NCI-H2171 (cell line): ENCODE measurements around the gene BTBD9.
A peak's percentile ranks its signal among the peaks of the same experiment; 100 is the strongest.

Source experiments
- DNase-seq: peaks from one replicate; lab custom pipeline; 2025; lab: John Stamatoyannopoulos, UW

BTBD9 gene

GRCh38 chr6:38554700-38555413 is 84.9 kb downstream of the BTBD9 start:
- no peak for DNase-seq

- DNase-seq, result no peak
Observed at GRCh38 chr6:38554014-38554413, 85.7 kb downstream of the BTBD9 start.

GRCh38 chr6:38552121-38552520 is 87.6 kb downstream of the BTBD9 start:
- no peak for DNase-seq

- DNase-seq, result no peak
Observed at GRCh38 chr6:38549795-38550194, 89.9 kb downstream of the BTBD9 start.

- no peak for DNase-seq
Observed at GRCh38 chr6:38549180-38549579, 90.5 kb downstream of the BTBD9 start.

- DNase-seq, result no peak
Observed at GRCh38 chr6:38543022-38543421, 96.7 kb downstream of the BTBD9 start.

- no peak for DNase-seq
Observed at GRCh38 chr6:38542031-38542430, 97.7 kb downstream of the BTBD9 start.

- DNase-seq, result no peak
Observed at GRCh38 chr6:38533064-38533463, 106.7 kb downstream of the BTBD9 start.

- no peak for DNase-seq
Observed at GRCh38 chr6:38531134-38531533, 108.6 kb downstream of the BTBD9 start.

GRCh38 chr6:38528196-38528965 is 111.3 kb downstream of the BTBD9 start:
- no peak for DNase-seq

GRCh38 chr6:38527371-38527770 is 112.4 kb downstream of the BTBD9 start:
- no peak for DNase-seq

- DNase-seq, result no peak
Observed at GRCh38 chr6:38525888-38526287, 113.8 kb downstream of the BTBD9 start.

- DNase-seq, result no peak
Observed at GRCh38 chr6:38524436-38525145, 115.1 kb downstream of the BTBD9 start.

- no peak for DNase-seq
Observed at GRCh38 chr6:38522322-38522721, 117.4 kb downstream of the BTBD9 start.

GRCh38 chr6:38518511-38519304 is 121.0 kb downstream of the BTBD9 start:
- no peak for DNase-seq

- DNase-seq, result no peak
Observed at GRCh38 chr6:38517005-38517404, 122.7 kb downstream of the BTBD9 start.

- no peak for DNase-seq
Observed at GRCh38 chr6:38514399-38514798, 125.3 kb downstream of the BTBD9 start.

- no peak for DNase-seq
Observed at GRCh38 chr6:38512211-38512610, 127.5 kb downstream of the BTBD9 start.

- DNase-seq, result no peak
Observed at GRCh38 chr6:38510205-38510604, 129.5 kb downstream of the BTBD9 start.

GRCh38 chr6:38509713-38510112 is 130.0 kb downstream of the BTBD9 start:
- no peak for DNase-seq

GRCh38 chr6:38508894-38509293 is 130.8 kb downstream of the BTBD9 start:
- peak; percentile 32 for DNase-seq

- DNase-seq, result no peak
Observed at GRCh38 chr6:38508286-38508685, 131.4 kb downstream of the BTBD9 start.
